Activated B cell treated with CpG ODN at 0.5 μM for 24 hours (primary cell): Measurements from ENCODE around the gene RPL35. TPM values are rescaled to one million over a fixed set of nuclear protein-coding genes. Genes with fewer than 3 reads are reported as not detected.
A peak's percentile ranks its signal among the peaks of the same experiment; 100 is the strongest.

ENCODE experiments used
- ATAC-seq: fragments of 200-7000 bp; cut with Tn5 transposase; one replicate; pipeline ENCODE4 v1.10.0; 2021; ENCODE audit warnings: low read depth, mild to moderate bottlenecking, moderate library complexity
- CTCF ChIA-PET: fragments of 350-600 bp; sonication (Branson Sonifier 250); formaldehyde crosslinking; loops from one replicate; lab custom pipeline; 2021; ENCODE audit warnings: antibody characterized with exemption; lab: Charles Lee
- POLR2A ChIA-PET: fragments of 350-600 bp; sonication (Branson Sonifier 250); formaldehyde crosslinking; loops from one replicate; lab custom pipeline; 2021; ENCODE audit warnings: antibody characterized with exemption; lab: Charles Lee
- DNase-seq: peaks from one replicate; pipeline ENCODE4 v3.0.0; 2022
- H3K27ac Mint-ChIP-seq: one replicate; pipeline ENCODE4 v1.8.0; 2020; ENCODE audit warnings: mixed read lengths
- H3K27me3 Mint-ChIP-seq: one replicate; pipeline ENCODE4 v1.8.0; 2021; ENCODE audit warnings: mixed read lengths
- H3K36me3 Mint-ChIP-seq: one replicate; pipeline ENCODE4 v1.8.0; 2021; ENCODE audit warnings: low read depth, mixed read lengths
- H3K4me1 Mint-ChIP-seq: one replicate; pipeline ENCODE4 v1.8.0; 2021; ENCODE audit warnings: mixed read lengths
- H3K4me3 Mint-ChIP-seq: one replicate; pipeline ENCODE4 v1.8.0; 2020; ENCODE audit warnings: mild to moderate bottlenecking, mixed read lengths
- H3K9me3 Mint-ChIP-seq: one replicate; pipeline ENCODE4 v1.8.0; 2020; ENCODE audit warnings: mixed read lengths
- intact Hi-C: fragments of 100-400 bp; cut with micrococcal nuclease; formaldehyde crosslinking; loops from one replicate; pipeline ENCODE4 v1.15.1; 2024
- total RNA-seq: library from RNA; stranded (reverse); gene quantifications from 2 replicates; pipeline ENCODE4 v1.2.3, GENCODE V29; 2022
- TF ChIP-seq, protein P1 (sequence below): fragments of 200-600 bp; IDR thresholded peaks from one replicate; pipeline ENCODE4 v1.8.0; 2022; ENCODE audit warnings: antibody characterized with exemption, mild to moderate bottlenecking

Gene RPL35
- total RNA-seq, 1 donor from 2014 or later = 2,037 TPM

DNA sequence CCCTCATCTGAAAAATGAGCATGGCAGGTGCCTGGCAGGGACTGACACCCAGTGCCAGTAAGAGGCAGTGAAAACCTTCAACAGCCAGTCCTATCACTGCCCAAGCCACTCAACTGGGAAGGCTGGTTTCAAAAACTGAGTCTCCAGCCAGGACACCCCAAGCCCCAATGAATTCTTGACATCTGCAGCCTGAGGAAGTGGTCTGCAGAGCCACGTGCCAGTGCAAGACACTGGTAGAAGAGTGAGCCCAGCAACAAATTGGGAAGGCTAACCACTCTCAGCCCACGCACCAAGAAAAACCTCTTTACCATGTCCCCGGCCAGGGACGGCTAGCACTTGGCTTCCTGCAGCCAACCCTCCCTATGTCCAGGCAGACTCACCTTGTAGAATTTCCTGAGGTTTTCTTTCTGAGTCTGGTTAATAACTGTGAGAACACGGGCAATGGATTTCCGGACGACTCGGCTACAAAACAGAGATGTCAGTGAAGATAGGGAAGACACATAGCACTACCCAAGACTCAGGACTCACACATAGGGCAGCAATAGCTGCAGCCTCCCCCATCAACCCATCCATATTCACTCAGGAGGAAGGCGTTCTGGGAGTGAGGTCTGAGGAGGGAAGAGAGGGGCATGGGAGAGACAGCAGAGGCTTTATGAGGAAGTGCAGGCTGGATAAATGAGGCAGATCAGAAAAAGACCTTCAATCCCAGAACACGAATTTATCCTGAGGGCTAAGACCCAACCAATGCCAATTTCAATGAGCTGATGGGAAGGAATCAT is 1.8 kb downstream of the RPL35 start:
- POLR2A ChIA-PET = interaction anchor here (0.7 to 4.3 kb wide), 5 partner anchors 12 to 89 kb away, joined by 3 to 164 read pairs (median 6); partner anchors contain the start of genes NR6A1 and OLFML2A
- peaks cover 54% of the 10 kb centered on the region for H3K36me3 Mint-ChIP-seq
- H3K27ac Mint-ChIP-seq = peak overlapping the region; percentile 94
- TF ChIP-seq, protein P1, sequence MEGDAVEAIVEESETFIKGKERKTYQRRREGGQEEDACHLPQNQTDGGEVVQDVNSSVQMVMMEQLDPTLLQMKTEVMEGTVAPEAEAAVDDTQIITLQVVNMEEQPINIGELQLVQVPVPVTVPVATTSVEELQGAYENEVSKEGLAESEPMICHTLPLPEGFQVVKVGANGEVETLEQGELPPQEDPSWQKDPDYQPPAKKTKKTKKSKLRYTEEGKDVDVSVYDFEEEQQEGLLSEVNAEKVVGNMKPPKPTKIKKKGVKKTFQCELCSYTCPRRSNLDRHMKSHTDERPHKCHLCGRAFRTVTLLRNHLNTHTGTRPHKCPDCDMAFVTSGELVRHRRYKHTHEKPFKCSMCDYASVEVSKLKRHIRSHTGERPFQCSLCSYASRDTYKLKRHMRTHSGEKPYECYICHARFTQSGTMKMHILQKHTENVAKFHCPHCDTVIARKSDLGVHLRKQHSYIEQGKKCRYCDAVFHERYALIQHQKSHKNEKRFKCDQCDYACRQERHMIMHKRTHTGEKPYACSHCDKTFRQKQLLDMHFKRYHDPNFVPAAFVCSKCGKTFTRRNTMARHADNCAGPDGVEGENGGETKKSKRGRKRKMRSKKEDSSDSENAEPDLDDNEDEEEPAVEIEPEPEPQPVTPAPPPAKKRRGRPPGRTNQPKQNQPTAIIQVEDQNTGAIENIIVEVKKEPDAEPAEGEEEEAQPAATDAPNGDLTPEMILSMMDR = no peak
- peaks cover 47% of the 10 kb centered on the region for H3K4me1 Mint-ChIP-seq
- ATAC-seq = no peak
- intact Hi-C loops = loop anchor here (2.0 to 5.0 kb wide), 5 partner anchors 35 to 887 kb away; partner anchors contain the start of genes GAPVD1, HSPA5, PBX3 and PPP6C
- H3K9me3 Mint-ChIP-seq = no peaks in the 10 kb centered on the region
- H3K4me3 Mint-ChIP-seq = peak overlapping the region; percentile 95
- no peaks in the 10 kb centered on the region for H3K27me3 Mint-ChIP-seq
- CTCF ChIA-PET = interaction anchor here (2.7 to 12.7 kb wide), 2 partner anchors 87 to 88 kb away, joined by 8 to 216 read pairs; partner anchors contain the start of genes NR6A1 and OLFML2A
- no peak for DNase-seq

DNA sequence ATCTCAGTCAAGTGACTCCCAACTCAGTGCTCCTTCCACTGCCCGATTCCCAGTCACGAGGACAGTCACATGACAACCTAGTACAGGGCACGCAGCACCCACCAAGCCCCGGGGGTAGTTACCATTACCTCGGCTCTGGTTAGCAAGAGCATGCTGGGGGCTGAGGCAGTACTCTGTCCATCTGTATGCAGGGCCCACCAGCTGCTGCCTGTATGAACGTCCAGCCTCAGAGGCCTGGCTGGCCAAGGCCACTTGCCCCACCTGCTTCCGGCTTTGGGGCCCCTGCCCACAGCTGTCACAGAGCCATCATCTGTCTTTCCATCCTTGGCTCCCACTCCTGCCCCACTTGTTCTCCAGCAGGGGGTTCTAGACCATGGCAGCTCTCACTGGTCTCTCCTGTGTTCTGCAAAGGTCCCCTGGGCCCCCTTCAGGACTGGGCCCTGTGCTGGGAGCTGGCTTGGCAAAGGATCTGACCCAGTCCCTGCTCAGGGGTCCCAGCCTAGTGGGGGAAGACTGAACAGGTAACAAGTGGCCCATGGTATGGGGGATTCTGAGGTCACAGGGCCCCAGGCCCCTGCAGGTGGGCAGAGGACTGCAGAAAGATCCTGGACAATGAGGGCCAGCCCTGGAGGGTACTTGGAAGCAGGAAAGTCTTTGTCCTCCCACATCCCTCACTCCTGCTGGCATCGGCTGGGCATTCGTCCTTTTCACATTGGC is 3.3 kb downstream of the RPL35 start:
- peaks cover 54% of the 10 kb centered on the region for H3K36me3 Mint-ChIP-seq
- TF ChIP-seq, protein P1 = no peak
- peaks cover 46% of the 10 kb centered on the region for H3K4me1 Mint-ChIP-seq
- POLR2A ChIA-PET = interaction anchor here (1.1 to 1.8 kb wide), 2 partner anchors 12 to 14 kb away, joined by 3 to 4 read pairs; no protein-coding TSS in a partner anchor
- H3K27me3 Mint-ChIP-seq = no peaks in the 10 kb centered on the region
- H3K27ac Mint-ChIP-seq = no peak overlapping the region
- no peaks in the 10 kb centered on the region for H3K9me3 Mint-ChIP-seq
- ATAC-seq = no peak
- H3K4me3 Mint-ChIP-seq = no peak overlapping the region
- CTCF ChIA-PET = interaction anchor here (12.7 kb wide), 1 partner anchor 85 kb away, joined by 216 read pairs; the partner anchor contains the start of genes NR6A1 and OLFML2A
- intact Hi-C loops = no loop called here
- DNase-seq = no peak

DNA sequence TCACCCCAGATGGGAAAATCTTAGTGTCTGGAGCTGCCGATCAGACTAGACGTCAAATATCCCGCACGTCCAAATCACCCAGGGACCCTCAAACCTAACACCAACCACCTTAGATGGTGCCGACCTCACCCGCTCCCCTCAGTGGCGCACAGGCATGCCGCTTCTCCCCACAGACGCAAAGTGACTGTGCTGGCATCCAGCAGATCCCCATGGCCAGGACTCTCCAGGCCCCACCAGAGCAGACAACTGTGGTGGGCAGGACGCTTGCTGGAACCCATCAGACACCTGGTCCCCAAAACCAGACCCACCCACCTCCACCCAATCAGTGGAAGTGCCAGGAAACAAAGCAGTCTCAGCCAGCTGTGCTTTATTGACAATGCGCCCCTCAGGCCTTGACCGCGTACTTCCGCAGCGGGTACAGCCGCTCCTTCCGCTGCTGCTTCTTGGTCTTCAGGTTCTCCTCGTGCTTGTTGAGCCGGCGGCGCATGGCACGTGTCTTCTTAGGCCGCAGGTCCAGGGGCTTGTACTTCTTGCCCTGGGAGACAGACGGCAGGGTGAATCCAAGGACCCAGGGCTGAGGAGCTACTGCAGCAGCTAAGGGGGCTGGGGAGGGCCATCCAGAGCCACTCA is 4.1 kb downstream of the RPL35 start:
- Mint-ChIP-seq H3K27ac (no peak overlapping the region), H3K27me3 (no peaks in the 10 kb centered on the region), H3K4me1 (peaks cover 45% of the 10 kb centered on the region), H3K9me3 (no peaks in the 10 kb centered on the region), H3K4me3 (peak overlapping the region; percentile 1), H3K36me3 (peaks cover 54% of the 10 kb centered on the region)
- no peak for ATAC-seq
- CTCF ChIA-PET = interaction anchor here (12.7 kb wide), 1 partner anchor 85 kb away, joined by 216 read pairs; the partner anchor contains the start of genes NR6A1 and OLFML2A
- TF ChIP-seq, protein P1 = no peak
- no peak for DNase-seq
- POLR2A ChIA-PET = interaction anchor here (1.1 to 1.8 kb wide), 2 partner anchors 12 to 15 kb away, joined by 3 to 4 read pairs; no protein-coding TSS in a partner anchor
- intact Hi-C loops = no loop called here

DNA sequence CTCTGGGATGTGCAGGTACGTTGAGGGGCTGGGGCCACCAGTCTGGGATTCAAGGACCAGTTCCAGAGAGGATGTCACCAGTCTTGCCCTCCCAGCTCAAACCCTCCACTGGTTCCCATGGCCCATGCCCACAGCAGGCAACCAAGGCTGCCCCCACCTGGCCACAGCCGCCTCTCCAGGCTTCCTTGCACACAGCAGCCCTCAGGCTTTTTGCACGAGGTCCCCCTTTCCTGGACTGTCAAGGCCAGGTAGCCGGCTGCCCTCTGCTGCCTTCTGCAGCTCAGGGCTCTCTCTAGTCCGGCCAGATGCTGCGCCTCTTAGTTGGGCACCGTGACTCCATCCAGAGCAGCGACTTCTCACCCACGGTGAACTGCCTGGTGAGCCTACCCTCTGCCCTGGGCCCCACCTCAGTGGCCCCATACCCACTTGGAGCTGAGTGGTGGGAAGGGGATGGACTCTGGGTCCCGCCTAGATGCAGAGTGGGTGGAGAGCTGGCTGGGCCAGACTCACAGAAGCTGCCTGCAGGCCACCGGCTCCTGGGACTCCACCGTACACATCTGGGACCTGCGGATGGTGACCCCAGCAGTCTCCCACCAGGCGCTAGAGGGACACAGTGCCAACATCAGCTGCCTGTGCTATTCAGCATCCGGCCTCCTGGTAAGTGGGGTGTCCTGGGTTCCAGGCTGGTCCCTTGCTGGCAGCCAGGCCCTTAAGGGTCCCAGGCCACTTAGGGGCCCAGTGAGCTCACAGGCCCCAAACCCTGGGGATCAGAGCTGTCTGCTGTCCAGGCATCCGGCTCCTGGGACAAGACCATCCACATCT is 5.6 kb downstream of the RPL35 start:
- TF ChIP-seq, protein P1 = no peak
- H3K27ac Mint-ChIP-seq = no peak overlapping the region
- CTCF ChIA-PET = interaction anchor here (5.0 to 12.7 kb wide), 2 partner anchors 36 to 83 kb away, joined by 29 to 216 read pairs; partner anchors contain the start of genes NR6A1 and OLFML2A
- POLR2A ChIA-PET = interaction anchor here (0.7 to 2.1 kb wide), 6 partner anchors 11 to 92 kb away, joined by 3 to 6 read pairs (median 5); partner anchors contain the start of gene NR6A1
- peaks cover 39% of the 10 kb centered on the region for H3K4me1 Mint-ChIP-seq
- no peak for DNase-seq
- no peak for ATAC-seq
- peaks cover 47% of the 10 kb centered on the region for H3K36me3 Mint-ChIP-seq
- H3K4me3 Mint-ChIP-seq = no peak overlapping the region
- intact Hi-C loops = no loop called here
- H3K27me3 Mint-ChIP-seq = no peaks in the 10 kb centered on the region
- H3K9me3 Mint-ChIP-seq = no peaks in the 10 kb centered on the region
